Keratinocyte (primary cell): ENCODE results near the gene ADAMTSL1.

ENCODE experiments used
- EZH2 ChIP-seq: IDR thresholded peaks from one replicate; pipeline ENCODE4 v1.6.1; 2012; ENCODE audit warnings: inconsistent platforms, mild to moderate bottlenecking, low read length, moderate library complexity
- TF ChIP-seq, protein P1 (sequence below), 3 experiments: IDR thresholded peaks in 1 of 3; conservative IDR thresholded peaks in 1 of 3; optimal IDR thresholded peaks in 1 of 3; 2 replicates in 2 of 3; 3 replicates in 1 of 3; pipeline versions ENCODE3 to v1.5.1; 2011; ENCODE audit warnings: low read length in 3 of 3, mild to moderate bottlenecking in 3 of 3, moderate library complexity in 2 of 3, control low read depth in 1 of 3, inconsistent platforms in 1 of 3; ENCODE audit not compliant: insufficient read depth in 2 of 3; ENCODE audit errors: extremely low read depth in 1 of 3

DNA sequence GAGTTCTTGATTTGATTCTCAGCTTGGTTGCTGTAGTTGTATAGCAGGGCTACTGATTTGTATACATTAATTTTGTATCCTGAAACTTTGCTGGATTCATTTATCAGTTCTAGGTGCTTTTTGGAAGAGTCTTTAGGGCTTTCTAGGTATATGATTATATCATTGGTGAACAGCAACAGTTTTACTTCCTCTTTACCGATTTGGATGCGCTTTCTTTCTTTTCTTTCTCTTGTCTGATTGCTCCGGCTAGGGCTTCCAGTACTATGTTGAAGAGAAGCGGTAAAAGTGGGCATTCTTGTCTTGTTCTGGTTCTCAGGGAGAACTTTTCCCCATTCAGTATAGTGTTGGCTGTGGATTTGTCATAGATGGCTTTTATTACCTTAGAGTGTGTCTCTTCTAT, 400.1 kb downstream of the ADAMTSL1 start:
- TF ChIP-seq, protein P1, sequence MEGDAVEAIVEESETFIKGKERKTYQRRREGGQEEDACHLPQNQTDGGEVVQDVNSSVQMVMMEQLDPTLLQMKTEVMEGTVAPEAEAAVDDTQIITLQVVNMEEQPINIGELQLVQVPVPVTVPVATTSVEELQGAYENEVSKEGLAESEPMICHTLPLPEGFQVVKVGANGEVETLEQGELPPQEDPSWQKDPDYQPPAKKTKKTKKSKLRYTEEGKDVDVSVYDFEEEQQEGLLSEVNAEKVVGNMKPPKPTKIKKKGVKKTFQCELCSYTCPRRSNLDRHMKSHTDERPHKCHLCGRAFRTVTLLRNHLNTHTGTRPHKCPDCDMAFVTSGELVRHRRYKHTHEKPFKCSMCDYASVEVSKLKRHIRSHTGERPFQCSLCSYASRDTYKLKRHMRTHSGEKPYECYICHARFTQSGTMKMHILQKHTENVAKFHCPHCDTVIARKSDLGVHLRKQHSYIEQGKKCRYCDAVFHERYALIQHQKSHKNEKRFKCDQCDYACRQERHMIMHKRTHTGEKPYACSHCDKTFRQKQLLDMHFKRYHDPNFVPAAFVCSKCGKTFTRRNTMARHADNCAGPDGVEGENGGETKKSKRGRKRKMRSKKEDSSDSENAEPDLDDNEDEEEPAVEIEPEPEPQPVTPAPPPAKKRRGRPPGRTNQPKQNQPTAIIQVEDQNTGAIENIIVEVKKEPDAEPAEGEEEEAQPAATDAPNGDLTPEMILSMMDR (optimal IDR thresholded peaks at IDR 0.05 in 1 of 3, IDR thresholded peaks at IDR 0.05 in 1 of 3, conservative IDR thresholded peaks at IDR 0.05 in 1 of 3; ENCODE audit: extremely low read depth in 1 of 3, insufficient read depth in 2 of 3, low read length in 3 of 3), result no peak
- no peak for TF ChIP-seq EZH2
